Ishikawa (cell line): ENCODE data around the gene TCF7.

Source experiments
- CEBPB ChIP-seq: IDR thresholded peaks from 2 replicates; pipeline ENCODE4 v1.6.1; 2012
- CREB1 ChIP-seq: IDR thresholded peaks from 2 replicates; pipeline ENCODE4 v1.6.1; 2012; ENCODE audit warnings: low read depth
- EGR1 ChIP-seq: IDR thresholded peaks from 2 replicates; pipeline ENCODE4 v1.6.1; 2012
- EP300 ChIP-seq: IDR thresholded peaks from 2 replicates; pipeline ENCODE4 v1.6.1; 2012; ENCODE audit warnings: borderline replicate concordance
- FOXM1 ChIP-seq: IDR thresholded peaks from 2 replicates; pipeline ENCODE4 v1.6.1; 2012; ENCODE audit warnings: low read depth, borderline replicate concordance
- MAX ChIP-seq: IDR thresholded peaks from 2 replicates; pipeline ENCODE4 v1.6.1; 2012
- NFIC ChIP-seq: IDR thresholded peaks from 2 replicates; pipeline ENCODE4 v1.6.1; 2012
- RAD21 ChIP-seq: IDR thresholded peaks from 2 replicates; pipeline ENCODE4 v1.6.1; 2012; ENCODE audit warnings: low read depth
- TAF1 ChIP-seq: IDR thresholded peaks from 2 replicates; pipeline ENCODE4 v1.6.1; 2012; ENCODE audit warnings: low read depth, mild to moderate bottlenecking
- TCF12 ChIP-seq: IDR thresholded peaks from 2 replicates; pipeline ENCODE4 v1.6.1; 2012; ENCODE audit warnings: low read depth
- TEAD4 ChIP-seq: IDR thresholded peaks from 2 replicates; pipeline ENCODE4 v1.6.1; 2012
- USF1 ChIP-seq: IDR thresholded peaks from 2 replicates; pipeline ENCODE4 v1.6.1; 2012
- YY1 ChIP-seq: IDR thresholded peaks from 2 replicates; pipeline ENCODE4 v1.6.1; 2012; ENCODE audit warnings: low read depth
- ZBTB7A ChIP-seq: IDR thresholded peaks from 2 replicates; pipeline ENCODE4 v1.6.1; 2012; ENCODE audit warnings: low read depth
- TF ChIP-seq, protein P1 (sequence below): IDR thresholded peaks from 2 replicates; pipeline ENCODE4 v1.6.1; 2012; ENCODE audit warnings: low read depth, mild to moderate bottlenecking

Gene TCF7

GRCh38 chr5:134072471-134073210, 41.8 kb upstream of the TCF7 start:
- TF ChIP-seq YY1: no peak
- TF ChIP-seq MAX: no peak
- TF ChIP-seq TAF1: no peak
- no peak for TF ChIP-seq RAD21
- no peak for TF ChIP-seq EP300
- no peak for TF ChIP-seq FOXM1
- no peak for TF ChIP-seq ZBTB7A

- TF ChIP-seq YY1 (no peak), USF1 (no peak), MAX (no peak), EP300 (no peak), CEBPB (no peak), FOXM1 (no peak), TAF1 (no peak), NFIC (no peak), RAD21 (no peak), TEAD4 (no peak), CREB1 (no peak), TCF12 (no peak), EGR1 (no peak)
- TF ChIP-seq, protein P1, sequence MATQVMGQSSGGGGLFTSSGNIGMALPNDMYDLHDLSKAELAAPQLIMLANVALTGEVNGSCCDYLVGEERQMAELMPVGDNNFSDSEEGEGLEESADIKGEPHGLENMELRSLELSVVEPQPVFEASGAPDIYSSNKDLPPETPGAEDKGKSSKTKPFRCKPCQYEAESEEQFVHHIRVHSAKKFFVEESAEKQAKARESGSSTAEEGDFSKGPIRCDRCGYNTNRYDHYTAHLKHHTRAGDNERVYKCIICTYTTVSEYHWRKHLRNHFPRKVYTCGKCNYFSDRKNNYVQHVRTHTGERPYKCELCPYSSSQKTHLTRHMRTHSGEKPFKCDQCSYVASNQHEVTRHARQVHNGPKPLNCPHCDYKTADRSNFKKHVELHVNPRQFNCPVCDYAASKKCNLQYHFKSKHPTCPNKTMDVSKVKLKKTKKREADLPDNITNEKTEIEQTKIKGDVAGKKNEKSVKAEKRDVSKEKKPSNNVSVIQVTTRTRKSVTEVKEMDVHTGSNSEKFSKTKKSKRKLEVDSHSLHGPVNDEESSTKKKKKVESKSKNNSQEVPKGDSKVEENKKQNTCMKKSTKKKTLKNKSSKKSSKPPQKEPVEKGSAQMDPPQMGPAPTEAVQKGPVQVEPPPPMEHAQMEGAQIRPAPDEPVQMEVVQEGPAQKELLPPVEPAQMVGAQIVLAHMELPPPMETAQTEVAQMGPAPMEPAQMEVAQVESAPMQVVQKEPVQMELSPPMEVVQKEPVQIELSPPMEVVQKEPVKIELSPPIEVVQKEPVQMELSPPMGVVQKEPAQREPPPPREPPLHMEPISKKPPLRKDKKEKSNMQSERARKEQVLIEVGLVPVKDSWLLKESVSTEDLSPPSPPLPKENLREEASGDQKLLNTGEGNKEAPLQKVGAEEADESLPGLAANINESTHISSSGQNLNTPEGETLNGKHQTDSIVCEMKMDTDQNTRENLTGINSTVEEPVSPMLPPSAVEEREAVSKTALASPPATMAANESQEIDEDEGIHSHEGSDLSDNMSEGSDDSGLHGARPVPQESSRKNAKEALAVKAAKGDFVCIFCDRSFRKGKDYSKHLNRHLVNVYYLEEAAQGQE: no peak
Observed at GRCh38 chr5:134073404-134073803, 41.1 kb upstream of the TCF7 start.

DNA sequence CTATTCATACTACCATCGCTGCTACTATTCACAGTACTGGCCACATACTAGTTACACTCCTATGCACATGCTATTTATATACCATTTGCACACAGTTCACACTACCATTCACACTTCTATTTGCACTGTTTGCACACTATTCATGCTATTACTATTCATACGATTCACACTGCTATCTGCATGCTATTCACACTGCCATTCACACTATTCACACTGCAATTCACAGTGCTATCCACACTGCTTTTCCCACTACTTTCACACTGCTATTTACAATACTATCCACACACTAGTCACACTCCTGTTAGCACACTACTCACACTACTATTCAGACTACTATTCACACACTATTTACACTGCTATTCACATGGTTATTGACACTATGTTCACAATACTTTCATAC, 39.4 kb upstream of the TCF7 start:
- TF ChIP-seq CEBPB: no peak
- no peak for TF ChIP-seq FOXM1
- no peak for TF ChIP-seq MAX
- TF ChIP-seq CREB1: no peak
- TF ChIP-seq, protein P1: no peak
- TF ChIP-seq TAF1: no peak
- no peak for TF ChIP-seq YY1
- no peak for TF ChIP-seq TEAD4
- no peak for TF ChIP-seq TCF12
- no peak for TF ChIP-seq ZBTB7A
- TF ChIP-seq EGR1: no peak
- no peak for TF ChIP-seq NFIC
- TF ChIP-seq EP300: no peak
- TF ChIP-seq RAD21: no peak
- TF ChIP-seq USF1: no peak

DNA sequence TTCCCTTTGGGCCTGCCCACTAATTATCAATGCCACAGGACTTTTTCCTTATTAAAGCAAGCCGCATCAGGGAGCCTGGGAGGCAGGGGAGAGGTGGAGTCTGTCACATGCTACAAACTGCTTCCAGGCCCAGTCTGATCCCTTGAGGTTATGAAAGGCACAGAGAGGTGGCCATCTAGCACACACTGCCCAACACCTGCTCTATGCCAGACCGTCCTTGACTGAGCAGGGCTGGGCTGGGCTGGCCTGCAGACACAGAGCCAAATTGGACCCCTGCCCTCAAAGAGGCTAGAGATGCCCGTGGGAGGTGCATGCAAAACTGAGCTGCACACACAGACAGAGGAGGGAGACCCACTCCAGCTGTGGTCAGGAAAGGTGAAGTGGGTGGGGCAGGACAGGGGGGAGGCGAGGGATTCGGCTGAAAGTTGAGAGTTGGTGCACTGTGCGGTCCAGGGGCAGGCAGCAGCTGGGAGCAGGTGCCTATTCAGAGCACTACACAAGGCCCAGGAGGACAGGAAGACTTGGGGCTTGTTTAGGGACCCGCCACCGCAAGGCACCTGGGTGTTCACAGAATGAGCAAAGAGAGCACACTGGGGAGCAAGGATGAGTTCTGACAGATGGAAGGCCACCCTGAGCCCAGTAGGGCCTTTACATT, 36.4 kb upstream of the TCF7 start:
- no peak for TF ChIP-seq EP300
- TF ChIP-seq, protein P1: no peak
- no peak for TF ChIP-seq MAX
- TF ChIP-seq RAD21: no peak
- TF ChIP-seq CREB1: no peak
- no peak for TF ChIP-seq EGR1
- no peak for TF ChIP-seq FOXM1
- no peak for TF ChIP-seq CEBPB
- no peak for TF ChIP-seq TEAD4
- no peak for TF ChIP-seq TCF12
- no peak for TF ChIP-seq ZBTB7A
- no peak for TF ChIP-seq TAF1
- no peak for TF ChIP-seq NFIC
